HEK293T (cell line): Measurements from ENCODE around the gene KCNJ5.

ENCODE experiments used
- ARNT ChIP-seq: fragments of 450-650 bp; IDR thresholded peaks from 2 replicates; pipeline ENCODE4 v1.6.1; 2017; ENCODE audit warnings: mild to moderate bottlenecking
- FOXA1 ChIP-seq: fragments of 450-650 bp; IDR thresholded peaks from 2 replicates; pipeline ENCODE4 v1.6.1; 2016; ENCODE audit warnings: mild to moderate bottlenecking
- HDGF ChIP-seq: fragments of 450-650 bp; IDR thresholded peaks from 2 replicates; pipeline ENCODE4 v1.6.1; 2017; ENCODE audit warnings: antibody characterized with exemption, borderline replicate concordance
- LEF1 ChIP-seq: fragments of 450-650 bp; IDR thresholded peaks from 2 replicates; pipeline ENCODE4 v1.6.1; 2017; ENCODE audit warnings: mild to moderate bottlenecking, borderline replicate concordance
- SP1 ChIP-seq: fragments of 450-650 bp; IDR thresholded peaks from 2 replicates; pipeline ENCODE4 v1.6.1; 2017

DNA sequence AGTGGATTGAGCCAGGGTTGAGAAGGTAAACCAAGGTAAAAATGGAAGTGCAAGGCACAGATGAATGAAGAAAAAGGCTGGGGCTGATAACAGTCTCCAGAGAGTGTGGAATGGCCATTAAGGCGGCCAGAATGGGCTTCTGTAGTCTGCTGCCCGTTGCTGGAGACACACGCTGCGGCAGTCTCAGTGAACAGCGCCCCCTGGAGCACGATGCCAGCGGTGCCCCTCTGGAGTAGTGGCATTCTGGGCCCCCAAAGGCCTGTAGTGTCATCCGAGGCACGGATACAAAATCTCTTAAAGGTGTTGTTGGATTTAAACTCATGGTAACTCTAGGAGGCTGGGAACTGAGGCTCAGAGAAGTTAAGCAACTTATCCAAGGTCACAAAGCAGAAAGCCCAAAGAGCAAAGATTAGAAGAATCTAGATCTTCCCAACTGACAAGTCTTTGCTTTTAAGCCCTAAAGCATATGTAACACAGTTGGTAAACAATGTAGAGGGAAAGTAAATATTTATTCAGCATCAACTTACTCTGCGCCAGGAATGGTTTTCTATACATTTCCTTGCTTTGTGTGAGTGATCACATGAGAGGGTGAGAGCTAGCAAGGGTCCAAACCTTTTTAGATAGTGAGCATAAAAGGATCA is 42.2 kb upstream of the KCNJ5 start:
- TF ChIP-seq LEF1 (no peak), ARNT (no peak), SP1 (no peak), FOXA1 (no peak), HDGF (no peak)
